A673 (cell line): ENCODE data around the gene B3GALT5. TPM values are rescaled to one million over a fixed set of nuclear protein-coding genes. Genes with fewer than 3 reads are reported as not detected.

ENCODE experiments used
- BruUV-seq: library from RNA; stranded (reverse); fragments of 400-500 nt; replicated peaks from 2 replicates; lab custom pipeline; 2021; lab: Mats Ljungman, UMichigan
- CTCF ChIA-PET: fragments of 300-600 bp; sonication (Branson Sonifier 250); formaldehyde crosslinking; loops from one replicate; lab custom pipeline; 2022; ENCODE audit warnings: antibody characterized with exemption; lab: Charles Lee
- POLR2A ChIA-PET: fragments of 300-600 bp; sonication (Branson Sonifier 250); formaldehyde crosslinking; loops from one replicate; lab custom pipeline; 2022; ENCODE audit warnings: antibody characterized with exemption; ENCODE audit not compliant: low non-redundant PET; lab: Charles Lee
- DNase-seq: peaks from one replicate; pipeline ENCODE4 v3.0.0-alpha.2; 2015; ENCODE audit warnings: low spot score
- H3K27ac ChIP-seq: fragments of 200-600 bp; sonication (generic); 2 replicates; pipeline ENCODE4 v1.5.1; 2016; ENCODE audit warnings: mixed run types, low read depth, mild to moderate bottlenecking, mixed read lengths, antibody characterized with exemption, low read length; ENCODE audit not compliant: poor library complexity, severe bottlenecking
- H3K27me3 ChIP-seq: fragments of 200-600 bp; sonication (generic); replicated peaks from 2 replicates; pipeline ENCODE4 v1.6.1; 2017; ENCODE audit warnings: mixed run types, low read depth, mild to moderate bottlenecking, mixed read lengths, antibody characterized with exemption, low read length; ENCODE audit not compliant: insufficient read depth, poor library complexity
- H3K36me3 ChIP-seq: fragments of 200-600 bp; sonication (generic); 2 replicates; pipeline ENCODE4 v1.6.1; 2016; ENCODE audit warnings: mixed run types, mild to moderate bottlenecking, mixed read lengths, antibody characterized with exemption, low read length; ENCODE audit not compliant: insufficient read depth, poor library complexity, severe bottlenecking
- H3K4me1 ChIP-seq: fragments of 200-600 bp; sonication (generic); 2 replicates; pipeline ENCODE4 v1.6.1; 2017; ENCODE audit warnings: mixed run types, mild to moderate bottlenecking, mixed read lengths, antibody characterized with exemption, low read length; ENCODE audit not compliant: insufficient read depth, poor library complexity, severe bottlenecking
- H3K4me3 ChIP-seq: fragments of 200-600 bp; sonication (generic); 2 replicates; pipeline ENCODE4 v1.5.1; 2016; ENCODE audit warnings: low read depth, mixed run types, mild to moderate bottlenecking, mixed read lengths, low read length; ENCODE audit not compliant: poor library complexity, severe bottlenecking
- H3K9me3 ChIP-seq: fragments of 200-600 bp; sonication (generic); 2 replicates; pipeline ENCODE4 v1.6.1; 2016; ENCODE audit warnings: mixed run types, low read depth, mild to moderate bottlenecking, mixed read lengths, antibody characterized with exemption, low read length; ENCODE audit not compliant: poor library complexity, severe bottlenecking
- CTCF ChIP-seq: fragments of 300-800, 200-600 bp; sonication (generic); conservative IDR thresholded peaks from 2 replicates; pipeline ENCODE4 v1.5.1; 2017; ENCODE audit warnings: low read depth, mild to moderate bottlenecking, antibody characterized with exemption, low read length, moderate library complexity, mixed read lengths
- EZH2 ChIP-seq: fragments of 200-600 bp; sonication (generic); IDR thresholded peaks from 2 replicates; pipeline ENCODE4 v1.6.1; 2017; ENCODE audit warnings: borderline replicate concordance, low read depth, mild to moderate bottlenecking, mixed read lengths, antibody characterized with exemption, low read length; ENCODE audit not compliant: poor library complexity, severe bottlenecking
- intact Hi-C: fragments of 100-400 bp; cut with micrococcal nuclease; formaldehyde crosslinking; loops from one replicate; pipeline ENCODE4 v1.10.0; 2022; ENCODE audit not compliant: unreplicated experiment
- total RNA-seq: library from RNA; stranded (reverse); gene quantifications from 2 replicates; pipeline ENCODE4 v1.2.3, GENCODE V29; 2021

B3GALT5 gene
- total RNA-seq, 1 experiment from 2014 or later, result 0.32 TPM

GRCh38 chr21:39616211-39616772 lies 3.6 kb downstream of the B3GALT5 start:
- Histone ChIP-seq H3K36me3 (no peaks in the 10 kb centered on the region), H3K27me3 (peaks cover 41% of the 10 kb centered on the region), H3K27ac (no peak overlapping the region), H3K9me3 (no peaks in the 10 kb centered on the region), H3K4me1 (no peaks in the 10 kb centered on the region), H3K4me3 (no peak overlapping the region)
- DNase-seq, result peak; percentile 33
- POLR2A ChIA-PET, result no interaction called here
- TF ChIP-seq CTCF, result no peak
- no peak for TF ChIP-seq EZH2
- intact Hi-C loops, result no loop called here
- BruUV-seq, result no TSS peak
- CTCF ChIA-PET, result no interaction called here

GRCh38 chr21:39620856-39621255 lies 8.1 kb downstream of the B3GALT5 start:
- H3K27me3 ChIP-seq, result no peaks in the 10 kb centered on the region
- POLR2A ChIA-PET, result no interaction called here
- H3K4me3 ChIP-seq, result no peak overlapping the region
- H3K9me3 ChIP-seq, result no peaks in the 10 kb centered on the region
- no TSS peak for BruUV-seq
- DNase-seq, result no peak
- no peaks in the 10 kb centered on the region for H3K36me3 ChIP-seq
- intact Hi-C loops, result no loop called here
- CTCF ChIA-PET, result no interaction called here
- no peaks in the 10 kb centered on the region for H3K4me1 ChIP-seq
- TF ChIP-seq EZH2, result no peak
- TF ChIP-seq CTCF, result no peak
- H3K27ac ChIP-seq, result no peak overlapping the region

- BruUV-seq, result no TSS peak
- Histone ChIP-seq H3K36me3 (no peaks in the 10 kb centered on the region), H3K27ac (no peak overlapping the region), H3K4me3 (no peak overlapping the region), H3K27me3 (no peaks in the 10 kb centered on the region), H3K9me3 (no peaks in the 10 kb centered on the region), H3K4me1 (no peaks in the 10 kb centered on the region)
- intact Hi-C loops, result no loop called here
- DNase-seq, result no peak
- POLR2A ChIA-PET, result no interaction called here
- CTCF ChIA-PET, result no interaction called here
- TF ChIP-seq CTCF, result no peak
- no peak for TF ChIP-seq EZH2
These were observed 12.6 kb downstream of the B3GALT5 start for GRCh38 chr21:39625211-39625895.
